OCI-LY1 (cell line): ENCODE results near the gene PDLIM5.

Experiments
- H2AFZ ChIP-seq: fragments of 200-600 bp; sonication (generic), shearing (Covaris generic); 2 replicates; pipeline ENCODE4 v1.6.0; 2014; ENCODE audit warnings: antibody characterized with exemption, mild to moderate bottlenecking, low read length
- H3F3A ChIP-seq: fragments of 200-600 bp; sonication (generic), shearing (Covaris generic); 2 replicates; pipeline ENCODE4 v1.6.0; 2014; ENCODE audit warnings: mild to moderate bottlenecking, antibody characterized with exemption, low read length, moderate library complexity; ENCODE audit not compliant: insufficient read depth
- H3K27ac ChIP-seq: fragments of 200-600 bp; sonication (generic); 2 replicates; pipeline ENCODE4 v1.5.1; 2014; ENCODE audit warnings: low read length, mixed run types, mild to moderate bottlenecking, low read depth; ENCODE audit not compliant: poor library complexity, severe bottlenecking
- H3K27me3 ChIP-seq: fragments of 200-600 bp; sonication (generic); 2 replicates; pipeline ENCODE4 v1.6.0; 2014; ENCODE audit warnings: antibody characterized with exemption, mild to moderate bottlenecking, low read length, moderate library complexity; ENCODE audit not compliant: insufficient read depth
- H3K36me3 ChIP-seq: fragments of 200-600 bp; sonication (generic); 2 replicates; pipeline ENCODE4 v1.6.1; 2014; ENCODE audit warnings: mild to moderate bottlenecking, antibody characterized with exemption, low read length, moderate library complexity, mixed read lengths; ENCODE audit not compliant: insufficient read depth
- H3K4me1 ChIP-seq: fragments of 200-600 bp; sonication (generic); 2 replicates; pipeline ENCODE4 v1.5.1; 2014; ENCODE audit warnings: mild to moderate bottlenecking, low read length, moderate library complexity; ENCODE audit not compliant: insufficient read depth, severe bottlenecking
- H3K4me2 ChIP-seq: fragments of 200-600 bp; sonication (generic), shearing (Covaris generic); 2 replicates; pipeline ENCODE4 v1.6.1; 2014; ENCODE audit warnings: low read length
- H3K4me3 ChIP-seq: fragments of 200-600 bp; sonication (generic); 2 replicates; pipeline ENCODE4 v1.5.1; 2014; ENCODE audit warnings: low read length, low read depth, mild to moderate bottlenecking, mixed read lengths; ENCODE audit not compliant: poor library complexity, severe bottlenecking
- H3K79me2 ChIP-seq: fragments of 200-600 bp; shearing (Covaris generic); 2 replicates; pipeline ENCODE4 v1.6.1; 2016; ENCODE audit warnings: mixed run types, low read length, mixed read lengths; ENCODE audit not compliant: insufficient read depth
- H3K9ac ChIP-seq: fragments of 200-600 bp; sonication (generic), shearing (Covaris generic); 2 replicates; pipeline ENCODE4 v1.6.1; 2014; ENCODE audit warnings: mild to moderate bottlenecking, low read length, mixed read lengths
- H3K9me2 ChIP-seq: fragments of 200-600 bp; sonication (generic), shearing (Covaris generic); 2 replicates; pipeline ENCODE4 v1.6.1; 2014; ENCODE audit warnings: low read depth, mild to moderate bottlenecking, low read length, mixed read lengths
- H3K9me3 ChIP-seq: fragments of 200-600 bp; shearing (Covaris generic); 2 replicates; pipeline ENCODE4 v1.6.1; 2014; ENCODE audit warnings: low read length, mixed read lengths
- H4K20me1 ChIP-seq: fragments of 200-600 bp; sonication (generic), shearing (Covaris generic); 2 replicates; pipeline ENCODE4 v1.6.0; 2016; ENCODE audit warnings: mild to moderate bottlenecking, low read length; ENCODE audit not compliant: insufficient read depth
- CTCF ChIP-seq: fragments of 200-600 bp; sonication (generic), shearing (Covaris generic); IDR thresholded peaks from 2 replicates; pipeline ENCODE4 v1.5.1; 2017; ENCODE audit warnings: mild to moderate bottlenecking, antibody characterized with exemption, low read length, moderate library complexity, mixed read lengths
- EZH2 ChIP-seq: fragments of 200-600 bp; sonication (generic), shearing (Covaris generic); IDR thresholded peaks from 2 replicates; pipeline ENCODE4 v1.8.0; 2017; ENCODE audit warnings: borderline replicate concordance, mixed run types, mild to moderate bottlenecking, antibody characterized with exemption, low read length, moderate library complexity, mixed read lengths

Gene PDLIM5

DNA sequence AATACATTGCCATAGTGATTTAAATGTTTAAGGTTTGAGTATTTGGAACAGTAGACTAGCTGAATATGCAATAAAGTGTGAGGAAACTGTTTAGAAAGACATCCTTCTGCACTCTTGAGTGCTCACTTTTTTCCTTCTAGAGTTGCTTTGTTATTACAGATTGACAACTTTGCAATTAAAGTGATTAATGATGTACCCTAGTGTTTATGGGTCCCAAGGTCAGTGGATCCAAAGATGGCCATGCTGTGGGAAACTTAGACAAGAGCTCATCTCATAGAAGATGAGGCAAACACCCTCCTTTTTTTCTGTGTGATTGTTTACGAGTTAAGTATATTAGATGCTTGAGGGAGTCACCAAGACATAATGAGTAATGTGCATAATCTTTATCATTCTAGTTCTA is 118.8 kb downstream of the PDLIM5 start:
- Histone ChIP-seq H4K20me1 (no peaks in the 10 kb centered on the region), H2AFZ (no peak overlapping the region), H3K27me3 (no peaks in the 10 kb centered on the region), H3F3A (no peaks in the 10 kb centered on the region), H3K4me3 (no peak overlapping the region), H3K9me2 (no peaks in the 10 kb centered on the region), H3K36me3 (no peaks in the 10 kb centered on the region), H3K4me1 (no peaks in the 10 kb centered on the region), H3K27ac (no peak overlapping the region), H3K9ac (no peak overlapping the region), H3K9me3 (no peaks in the 10 kb centered on the region), H3K4me2 (no peak overlapping the region), H3K79me2 (no peaks in the 10 kb centered on the region)
- TF ChIP-seq CTCF (no peak), EZH2 (no peak)

DNA sequence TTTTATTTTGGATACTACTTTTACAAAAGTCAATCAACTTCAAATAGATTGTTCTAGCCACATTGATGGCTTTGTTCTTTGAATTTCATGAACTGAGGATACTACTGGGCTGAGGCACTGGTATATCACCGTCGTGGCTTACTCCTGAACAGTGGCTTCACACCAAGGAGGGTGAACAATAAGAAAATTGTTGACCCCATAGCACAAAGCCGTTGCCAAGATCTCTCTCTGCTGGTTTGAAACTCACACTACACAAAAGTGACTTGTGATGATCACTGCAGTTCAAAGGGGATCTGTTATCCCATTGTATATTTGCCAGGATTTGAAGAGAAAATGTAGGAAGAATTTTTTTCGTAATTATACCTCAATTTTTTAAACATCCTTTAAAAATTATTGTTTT is 119.6 kb downstream of the PDLIM5 start:
- Histone ChIP-seq H3K4me1 (no peaks in the 10 kb centered on the region), H3K79me2 (no peaks in the 10 kb centered on the region)

GRCh38 chr4:94571715-94572114 is 120.0 kb downstream of the PDLIM5 start:
- Histone ChIP-seq H4K20me1 (no peaks in the 10 kb centered on the region), H3K27me3 (no peaks in the 10 kb centered on the region), H2AFZ (no peak overlapping the region), H3K9me2 (no peaks in the 10 kb centered on the region), H3K79me2 (no peaks in the 10 kb centered on the region), H3K9me3 (no peaks in the 10 kb centered on the region), H3F3A (no peaks in the 10 kb centered on the region), H3K36me3 (no peaks in the 10 kb centered on the region), H3K4me1 (no peaks in the 10 kb centered on the region), H3K4me3 (no peak overlapping the region), H3K27ac (no peak overlapping the region), H3K4me2 (no peak overlapping the region), H3K9ac (no peak overlapping the region)
- TF ChIP-seq EZH2 (no peak), CTCF (no peak)

More for the DNA sequence above, 119.6 kb downstream of the PDLIM5 start:
- peak; percentile 9; the same call in 1 of the 2 replicates for TF ChIP-seq CTCF
- TF ChIP-seq EZH2: no peak
- Histone ChIP-seq H3K36me3 (no peaks in the 10 kb centered on the region), H3K9me2 (no peaks in the 10 kb centered on the region), H3K4me3 (no peak overlapping the region), H4K20me1 (no peaks in the 10 kb centered on the region), H3F3A (no peaks in the 10 kb centered on the region), H3K27ac (no peak overlapping the region), H3K27me3 (no peaks in the 10 kb centered on the region), H3K9ac (no peak overlapping the region), H2AFZ (no peak overlapping the region), H3K9me3 (no peaks in the 10 kb centered on the region), H3K4me2 (no peak overlapping the region)
